H1 (cell line): ENCODE data around the gene RAB26. TPM values are rescaled to one million over a fixed set of nuclear protein-coding genes. Genes with fewer than 3 reads are reported as not detected.

Experiments
- CTCF ChIA-PET: fragments of 300-600 bp; sonication (Branson Sonifier 250); formaldehyde crosslinking; loops from one replicate; lab custom pipeline; 2021; ENCODE audit not compliant: partially characterized antibody; lab: Charles Lee
- POLR2A ChIA-PET: fragments of 300-600 bp; sonication (Branson Sonifier 250); formaldehyde crosslinking; loops from one replicate; lab custom pipeline; 2021; ENCODE audit warnings: inconsistent platforms; ENCODE audit not compliant: partially characterized antibody; lab: Charles Lee
- DNase-seq, 2 experiments: peaks; one replicate each; pipeline versions ENCODE4 v3.0.0 to v3.0.0-alpha.2; 2010 to 2022; ENCODE audit warnings: low spot score in 2 of 2, low read depth in 1 of 2, mixed read lengths in 1 of 2
- FAIRE-seq: peaks from 2 replicates; lab custom pipeline; 2011; peaks lifted over from hg19 to GRCh38; lab: Jason Lieb, UNC
- H2AFZ ChIP-seq: 2 replicates; pipeline ENCODE4 v1.8.1; 2012; ENCODE audit warnings: low read length, inconsistent platforms
- H2AK5ac ChIP-seq: 2 replicates; pipeline ENCODE4 v1.6.1; 2013; ENCODE audit warnings: low read depth, low read length
- H2BK120ac ChIP-seq: replicated peaks from 2 replicates; pipeline ENCODE3; 2013; ENCODE audit warnings: low read depth, low read length, inconsistent platforms
- H2BK12ac ChIP-seq: 2 replicates; pipeline ENCODE4 v1.6.1; 2013; ENCODE audit warnings: low read depth, low read length
- H2BK15ac ChIP-seq: 2 replicates; pipeline ENCODE4 v1.6.1; 2013; ENCODE audit warnings: low read length
- H2BK20ac ChIP-seq: 2 replicates; pipeline ENCODE4 v1.6.1; 2013; ENCODE audit warnings: low read length
- H2BK5ac ChIP-seq: 2 replicates; pipeline ENCODE4 v1.6.1; 2013; ENCODE audit warnings: low read depth, low read length
- H3K14ac ChIP-seq: 2 replicates; pipeline ENCODE4 v1.6.1; 2013; ENCODE audit warnings: inconsistent platforms; ENCODE audit not compliant: insufficient read length
- H3K18ac ChIP-seq: 2 replicates; pipeline ENCODE4 v1.6.1; 2013; ENCODE audit warnings: low read length; ENCODE audit errors: extremely low read depth
- H3K23ac ChIP-seq: 2 replicates; pipeline ENCODE4 v1.6.1; 2013; ENCODE audit warnings: inconsistent platforms; ENCODE audit not compliant: insufficient read length
- H3K23me2 ChIP-seq: 2 replicates; pipeline ENCODE4 v1.6.1; 2013; ENCODE audit warnings: low read depth, low read length
- H3K27ac ChIP-seq: 2 replicates; pipeline ENCODE4 v1.6.1; 2011; ENCODE audit warnings: low read depth, low read length, inconsistent platforms
- H3K27me3 ChIP-seq, 4 experiments: replicated peaks in 1 of 4; 1 replicate in 1 of 4; 2 replicates in 3 of 4; pipeline versions ENCODE4 v1.6.1 to v1.8.1; 2011 to 2013; ENCODE audit warnings: low read length in 3 of 4, mild to moderate bottlenecking in 3 of 4, inconsistent platforms in 2 of 4, mixed read lengths in 2 of 4, moderate library complexity in 1 of 4; ENCODE audit not compliant: control insufficient read depth in 3 of 4, insufficient read depth in 3 of 4; ENCODE audit errors: extremely low read depth in 1 of 4
- H3K36me3 ChIP-seq, 4 experiments: 2 replicates each; pipeline versions ENCODE4 v1.6.1 to v1.8.1; 2011 to 2013; ENCODE audit warnings: mild to moderate bottlenecking in 4 of 4, low read length in 3 of 4, moderate library complexity in 2 of 4, control low read depth in 1 of 4, inconsistent platforms in 1 of 4; ENCODE audit not compliant: insufficient read depth in 4 of 4, control insufficient read depth in 2 of 4
- H3K4ac ChIP-seq: replicated peaks from 2 replicates; pipeline ENCODE3; 2013; ENCODE audit warnings: low read length, low read depth, mixed read lengths, inconsistent platforms; ENCODE audit not compliant: insufficient read length
- H3K4me1 ChIP-seq, 4 experiments: replicated peaks in 1 of 4; 1 replicate in 1 of 4; 2 replicates in 3 of 4; pipeline versions ENCODE4 v1.6.1 to v1.8.1; 2011 to 2013; ENCODE audit warnings: low read length in 3 of 4, inconsistent platforms in 2 of 4, mixed read lengths in 1 of 4; ENCODE audit not compliant: insufficient read depth in 4 of 4, control insufficient read depth in 3 of 4
- H3K4me2 ChIP-seq, 2 experiments: 2 replicates each; pipeline versions ENCODE4 v1.6.1 to v1.8.1; 2011 to 2013; ENCODE audit warnings: low read depth in 2 of 2, low read length in 2 of 2, control low read depth in 1 of 2, inconsistent platforms in 1 of 2, mild to moderate bottlenecking in 1 of 2; ENCODE audit not compliant: insufficient read depth in 1 of 2
- H3K4me3 ChIP-seq, 4 experiments: fragments of 200-600, 300-600 bp in 1 of 4; sonication (generic), shearing (Covaris generic), sonication (Bioruptor Twin) in 1 of 4; 2 replicates each; pipeline versions ENCODE4 v1.5.1 to v1.8.1; 2011 to 2016; ENCODE audit warnings: low read length in 4 of 4, low read depth in 3 of 4, control low read depth in 2 of 4, inconsistent platforms in 2 of 4, mild to moderate bottlenecking in 2 of 4, mixed read lengths in 1 of 4, moderate library complexity in 1 of 4; ENCODE audit not compliant: insufficient read depth in 2 of 4; ENCODE audit errors: extremely low read depth in 1 of 4
- H3K56ac ChIP-seq: replicated peaks from 2 replicates; pipeline ENCODE3; 2013; ENCODE audit warnings: low read depth, mild to moderate bottlenecking, mixed read lengths, low read length, inconsistent platforms; ENCODE audit not compliant: insufficient read length
- H3K79me1 ChIP-seq: 2 replicates; pipeline ENCODE4 v1.6.1; 2013; ENCODE audit warnings: low read depth, low read length, control low read depth
- H3K79me2 ChIP-seq, 2 experiments: 2 replicates each; pipeline versions ENCODE4 v1.6.1 to v1.8.1; 2012 to 2013; ENCODE audit warnings: low read length in 2 of 2, mild to moderate bottlenecking in 2 of 2, inconsistent platforms in 1 of 2; ENCODE audit not compliant: insufficient read depth in 2 of 2, control insufficient read depth in 1 of 2
- H3K9ac ChIP-seq, 4 experiments: replicated peaks in 1 of 4; 1 replicate in 1 of 4; 2 replicates in 3 of 4; pipeline versions ENCODE4 v1.6.1 to v1.8.1; 2011 to 2013; ENCODE audit warnings: low read depth in 3 of 4, low read length in 3 of 4, control low read depth in 2 of 4, mild to moderate bottlenecking in 2 of 4, moderate library complexity in 2 of 4, inconsistent platforms in 1 of 4; ENCODE audit errors: extremely low read depth in 1 of 4
- H3K9me3 ChIP-seq, 2 experiments: 2 replicates each; pipeline versions ENCODE4 v1.6.1 to v1.8.1; 2012 to 2013; ENCODE audit warnings: mild to moderate bottlenecking in 2 of 2, moderate library complexity in 2 of 2, control low read depth in 1 of 2, inconsistent platforms in 1 of 2, low read depth in 1 of 2, low read length in 1 of 2, mixed read lengths in 1 of 2; ENCODE audit not compliant: insufficient read depth in 2 of 2
- H4K20me1 ChIP-seq, 2 experiments: replicated peaks in 1 of 2; 2 replicates each; pipeline versions ENCODE3 to v1.8.1; 2011 to 2013; ENCODE audit warnings: inconsistent platforms in 2 of 2, low read length in 2 of 2, mild to moderate bottlenecking in 1 of 2; ENCODE audit not compliant: insufficient read depth in 2 of 2, control insufficient read depth in 1 of 2
- H4K5ac ChIP-seq: 2 replicates; pipeline ENCODE4 v1.6.1; 2013; ENCODE audit warnings: low read length, low read depth, mixed read lengths, inconsistent platforms; ENCODE audit not compliant: insufficient read length
- H4K8ac ChIP-seq: 2 replicates; pipeline ENCODE4 v1.8.0; 2013; ENCODE audit warnings: mild to moderate bottlenecking, moderate library complexity, low read length, inconsistent platforms; ENCODE audit not compliant: insufficient read depth; ENCODE audit errors: extremely low read depth
- H4K91ac ChIP-seq: replicated peaks from 2 replicates; pipeline ENCODE3; 2013; ENCODE audit warnings: low read length, mixed read lengths, inconsistent platforms; ENCODE audit not compliant: insufficient read length
- HDAC6 ChIP-seq: IDR thresholded peaks from one replicate; pipeline ENCODE4 v1.7.1; 2012; ENCODE audit warnings: low read depth, mild to moderate bottlenecking, inconsistent platforms, low read length, moderate library complexity
- KDM5A ChIP-seq: fragments of 200-600 bp; IDR thresholded peaks from 2 replicates; pipeline ENCODE4 v1.7.1; 2012; ENCODE audit warnings: mild to moderate bottlenecking, low read length, inconsistent platforms, mixed read lengths
- TCF12 ChIP-seq: IDR thresholded peaks from 2 replicates; pipeline ENCODE4 v1.6.1; 2011; ENCODE audit warnings: low read depth, mild to moderate bottlenecking, low read length
- WGBS, 2 experiments: shearing (Covaris generic) in 1 of 2; methylation state at CpG; one replicate each; pipeline versions ENCODE4 v1.1.6 to v1.1.7; 2013 to 2015; ENCODE audit warnings: low lambda C conversion rate in 2 of 2, mixed read lengths in 2 of 2, inconsistent platforms in 1 of 2, low coverage in 1 of 2, missing lambda C conversion rate in 1 of 2; ENCODE audit not compliant: insufficient replicate concordance in 2 of 2, insufficient coverage in 1 of 2, insufficient read length in 1 of 2; ENCODE audit errors: extremely low coverage in 1 of 2, missing lambda C conversion rate in 1 of 2; 5-methylcytosine and 5-hydroxymethylcytosine counted together
- polyA plus RNA-seq, 7 experiments: library from polyadenylated mRNA; depleted of rRNA in 3 of 7; stranded (reverse) in 5 of 7; unstranded in 2 of 7; fragments of >200 nt in 5 of 7; fragments of 200-250 nt in 2 of 7; gene quantifications; 1 replicate in 5 of 7; 2 replicates in 1 of 7; 4 replicates in 1 of 7; pipeline versions ENCODE4 v1.2.1 to v1.2.3, GENCODE V29; 2011 to 2013; ENCODE audit warnings: missing spikeins in 2 of 7, mixed read lengths in 2 of 7
- total RNA-seq: library from RNA; stranded (reverse); fragmentation: NEBNext Ultra II Directional; extraction: Animal tissue kit (Norgen Biotek cat#: 25700); gene quantifications from 2 replicates; pipeline ENCODE4 v1.2.1, GENCODE V29; 2021

The RAB26 gene
- total and polyA plus RNA-seq, 2 of the 8 experiments (the other 6 are each of a cell fraction or from before 2014, with no cell fraction given): 4.3 to 5.4 TPM

- H3K4me2 ChIP-seq: no peak overlapping the region
- no peak overlapping the region for H4K8ac ChIP-seq
- H3K4ac ChIP-seq: no peak overlapping the region
- no peak overlapping the region for H2BK12ac ChIP-seq
- peaks cover 7 to 17% (median 14%) of the 10 kb centered on the region in 4 experiments; a peak in 7 of 8 replicates for H3K36me3 ChIP-seq
- H3K79me2 ChIP-seq: peaks cover 23 to 68% of the 10 kb centered on the region in 2 experiments
- H2AK5ac ChIP-seq: no peak overlapping the region
- no peak for DNase-seq
- H3K4me1 ChIP-seq: peaks cover 0 to 21% (median 11%) of the 10 kb centered on the region in 4 experiments; a peak in 3 of 7 replicates
- H3K4me3 ChIP-seq: no peak overlapping the region
- H2BK120ac ChIP-seq: no peak overlapping the region
- no peaks in the 10 kb centered on the region; the same call in 1 of the 2 replicates for H3K23me2 ChIP-seq
- no peak overlapping the region for H3K27ac ChIP-seq
- peaks cover 26 to 44% of the 10 kb centered on the region in 2 experiments for H4K20me1 ChIP-seq
- H3K23ac ChIP-seq: no peak overlapping the region
- no peak overlapping the region for H3K18ac ChIP-seq
- H4K5ac ChIP-seq: no peak overlapping the region
- H4K91ac ChIP-seq: no peak overlapping the region
- no peak overlapping the region for H2BK15ac ChIP-seq
- peaks cover 0 to 17% of the 10 kb centered on the region in 2 experiments; a peak in 1 of 4 replicates for H3K9me3 ChIP-seq
- WGBS, 2 experiments: 91% methylated on average over 9 of the region's 13 CpGs; no CpG with 5 or more reads in 1 of the 2 experiments
- FAIRE-seq: no peak
- H2BK5ac ChIP-seq: no peak overlapping the region
- no peak overlapping the region for H3K14ac ChIP-seq
- no peaks in the 10 kb centered on the region for H3K27me3 ChIP-seq
- H3K56ac ChIP-seq: no peak overlapping the region
- TF ChIP-seq KDM5A: no peak
- TF ChIP-seq TCF12: no peak
- TF ChIP-seq HDAC6: no peak
- ChIA-PET CTCF (interaction anchor here (1.1 to 1.4 kb wide), 3 partner anchors 15 to 22 kb away, joined by 3 to 5 read pairs (median 5); no protein-coding TSS in a partner anchor), POLR2A (interaction anchor here (0.7 to 15.0 kb wide), 6 partner anchors 9 to 49 kb away, joined by 3 to 312 read pairs (median 4); partner anchors contain the start of gene RAB26)
- no peak overlapping the region for H2AFZ ChIP-seq
- no peak overlapping the region for H2BK20ac ChIP-seq
- H3K79me1 ChIP-seq: peaks cover 24% of the 10 kb centered on the region
- H3K9ac ChIP-seq: no peak overlapping the region
These were observed 14.3 kb downstream of the RAB26 start for GRCh38 chr16:2162676-2163118.
